HEK293 (cell line): Measurements from ENCODE around the gene SLC35D1.
A peak's percentile ranks its signal among the peaks of the same experiment; 100 is the strongest.

ENCODE experiments used
- BCL11A ChIP-seq: fragments of 450-650 bp; formaldehyde crosslinking; IDR thresholded peaks from 2 replicates; pipeline ENCODE4 v1.5.1; 2016; ENCODE audit warnings: low read depth, missing biosample characterization, missing genetic modification characterization
- GLI4 ChIP-seq: fragments of 450-650 bp; formaldehyde crosslinking; IDR thresholded peaks from 2 replicates; pipeline ENCODE4 v1.5.1; 2016; ENCODE audit warnings: missing biosample characterization, missing genetic modification characterization
- IKZF3 ChIP-seq: fragments of 450-650 bp; IDR thresholded peaks from 2 replicates; pipeline ENCODE4 v1.5.0; 2018; ENCODE audit warnings: missing biosample characterization, mild to moderate bottlenecking, missing genetic modification characterization, moderate library complexity
- KLF7 ChIP-seq: fragments of 450-650 bp; formaldehyde crosslinking; IDR thresholded peaks from 2 replicates; pipeline ENCODE4 v1.5.1; 2016; ENCODE audit warnings: missing biosample characterization, missing genetic modification characterization, borderline replicate concordance
- OVOL3 ChIP-seq: fragments of 450-650 bp; formaldehyde crosslinking; IDR thresholded peaks from 2 replicates; pipeline ENCODE4 v1.5.1; 2016; ENCODE audit warnings: missing biosample characterization, missing genetic modification characterization
- SCRT2 ChIP-seq: fragments of 450-650 bp; formaldehyde crosslinking; IDR thresholded peaks from 2 replicates; pipeline ENCODE4 v1.5.1; 2016; ENCODE audit warnings: missing biosample characterization, missing genetic modification characterization
- TCF7L2 ChIP-seq: IDR thresholded peaks from 2 replicates; pipeline ENCODE4 v1.6.1; 2011; ENCODE audit warnings: low read depth, mild to moderate bottlenecking, inconsistent platforms, low read length, moderate library complexity, borderline replicate concordance
- ZFP41 ChIP-seq: fragments of 450-650 bp; formaldehyde crosslinking; IDR thresholded peaks from 2 replicates; pipeline ENCODE4 v1.5.1; 2016; ENCODE audit warnings: missing biosample characterization, missing genetic modification characterization, borderline replicate concordance
- ZNF112 ChIP-seq: fragments of 450-650 bp; formaldehyde crosslinking; IDR thresholded peaks from 2 replicates; pipeline ENCODE4 v1.5.0; 2017; ENCODE audit warnings: missing biosample characterization, missing genetic modification characterization
- ZNF174 ChIP-seq: fragments of 450-650 bp; formaldehyde crosslinking; IDR thresholded peaks from 2 replicates; pipeline ENCODE4 v1.5.0; 2017; ENCODE audit warnings: missing biosample characterization, mild to moderate bottlenecking, missing genetic modification characterization
- ZNF184 ChIP-seq: fragments of 450-650 bp; IDR thresholded peaks from 2 replicates; pipeline ENCODE4 v1.5.1; 2018; ENCODE audit warnings: missing biosample characterization, mild to moderate bottlenecking, missing genetic modification characterization
- ZNF202 ChIP-seq: fragments of 450-650 bp; formaldehyde crosslinking; IDR thresholded peaks from 2 replicates; pipeline ENCODE4 v1.5.1; 2016; ENCODE audit warnings: missing biosample characterization, missing genetic modification characterization, borderline replicate concordance
- ZNF248 ChIP-seq: fragments of 450-650 bp; formaldehyde crosslinking; IDR thresholded peaks from 2 replicates; pipeline ENCODE4 v1.5.1; 2017; ENCODE audit warnings: missing biosample characterization, missing genetic modification characterization
- ZNF266 ChIP-seq: fragments of 450-650 bp; formaldehyde crosslinking; IDR thresholded peaks from 2 replicates; pipeline ENCODE4 v1.5.1; 2016; ENCODE audit warnings: missing biosample characterization, missing genetic modification characterization, low read depth
- ZNF302 ChIP-seq: fragments of 450-650 bp; formaldehyde crosslinking; IDR thresholded peaks from 2 replicates; pipeline ENCODE4 v1.5.1; 2016; ENCODE audit warnings: missing biosample characterization, missing genetic modification characterization, low read depth
- ZNF311 ChIP-seq: fragments of 450-650 bp; formaldehyde crosslinking; IDR thresholded peaks from 2 replicates; pipeline ENCODE4 v1.5.1; 2017; ENCODE audit warnings: missing biosample characterization, missing genetic modification characterization, borderline replicate concordance
- ZNF335 ChIP-seq: fragments of 450-650 bp; formaldehyde crosslinking; conservative IDR thresholded peaks from 2 replicates; pipeline ENCODE4 v1.5.1; 2016; ENCODE audit warnings: missing biosample characterization, missing genetic modification characterization
- ZNF37A ChIP-seq: fragments of 450-650 bp; IDR thresholded peaks from 2 replicates; pipeline ENCODE4 v1.5.1; 2018; ENCODE audit warnings: missing biosample characterization, missing genetic modification characterization
- ZNF404 ChIP-seq: fragments of 450-650 bp; formaldehyde crosslinking; IDR thresholded peaks from 2 replicates; pipeline ENCODE4 v1.5.1; 2017; ENCODE audit warnings: missing biosample characterization, missing genetic modification characterization
- ZNF426 ChIP-seq: fragments of 450-650 bp; formaldehyde crosslinking; IDR thresholded peaks from 2 replicates; pipeline ENCODE4 v1.5.1; 2017; ENCODE audit warnings: missing biosample characterization, missing genetic modification characterization, mild to moderate bottlenecking, inconsistent platforms, moderate library complexity
- ZNF561 ChIP-seq: fragments of 450-650 bp; IDR thresholded peaks from 2 replicates; pipeline ENCODE4 v1.5.1; 2018; ENCODE audit warnings: missing biosample characterization, missing genetic modification characterization, borderline replicate concordance
- ZNF624 ChIP-seq: fragments of 450-650 bp; formaldehyde crosslinking; IDR thresholded peaks from 2 replicates; pipeline ENCODE4 v1.5.1; 2017; ENCODE audit warnings: missing biosample characterization, missing genetic modification characterization
- ZNF629 ChIP-seq: fragments of 450-650 bp; formaldehyde crosslinking; IDR thresholded peaks from 2 replicates; pipeline ENCODE4 v1.5.1; 2017; ENCODE audit warnings: missing biosample characterization, missing genetic modification characterization
- ZNF660 ChIP-seq: fragments of 450-650 bp; IDR thresholded peaks from 2 replicates; pipeline ENCODE4 v1.5.1; 2018; ENCODE audit warnings: missing biosample characterization, mild to moderate bottlenecking, missing genetic modification characterization
- ZNF837 ChIP-seq: fragments of 450-650 bp; formaldehyde crosslinking; IDR thresholded peaks from 2 replicates; pipeline ENCODE4 v1.5.1; 2016; ENCODE audit warnings: missing biosample characterization, missing genetic modification characterization
- TF ChIP-seq, protein P1 (sequence below): fragments of 450-650 bp; formaldehyde crosslinking; IDR thresholded peaks from 2 replicates; pipeline ENCODE4 v1.5.1; 2016; ENCODE audit warnings: missing biosample characterization, missing genetic modification characterization
- TF ChIP-seq, protein P2 (sequence below): fragments of 450-650 bp; formaldehyde crosslinking; IDR thresholded peaks from 2 replicates; pipeline ENCODE4 v1.5.1; 2016; ENCODE audit warnings: missing biosample characterization, missing genetic modification characterization
- TF ChIP-seq, protein P3 (sequence below): fragments of 450-650 bp; formaldehyde crosslinking; IDR thresholded peaks from 2 replicates; pipeline ENCODE4 v1.5.1; 2017; ENCODE audit warnings: missing biosample characterization, missing genetic modification characterization
- TF ChIP-seq, protein P4 (sequence below): fragments of 450-650 bp; formaldehyde crosslinking; optimal IDR thresholded peaks from 2 replicates; pipeline ENCODE3; 2016; ENCODE audit warnings: missing biosample characterization, mild to moderate bottlenecking, missing genetic modification characterization
- TF ChIP-seq, protein P5 (sequence below): fragments of 450-650 bp; formaldehyde crosslinking; IDR thresholded peaks from 2 replicates; pipeline ENCODE4 v1.5.0; 2017; ENCODE audit warnings: missing biosample characterization, missing genetic modification characterization, borderline replicate concordance

Gene SLC35D1

DNA sequence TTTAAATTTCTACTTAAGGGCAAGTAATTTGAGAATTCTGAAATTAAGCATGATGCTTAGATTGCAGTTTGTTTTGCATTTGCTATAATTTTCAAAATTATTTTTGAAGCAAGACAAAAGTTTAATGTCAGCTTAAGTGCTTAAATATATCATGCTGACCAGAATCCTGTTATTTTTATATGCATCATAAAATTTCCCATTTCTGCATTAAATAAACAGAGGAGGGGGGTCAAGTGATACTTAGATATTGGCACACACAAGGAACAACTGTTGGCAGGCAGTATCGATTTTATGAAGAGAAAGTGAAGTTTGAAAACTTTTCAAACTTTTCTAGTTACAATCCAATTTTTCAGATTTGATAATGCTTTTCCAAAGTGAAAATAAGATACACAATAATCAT lies 68.1 kb downstream of the SLC35D1 start (continued):
- TF ChIP-seq, protein P1, sequence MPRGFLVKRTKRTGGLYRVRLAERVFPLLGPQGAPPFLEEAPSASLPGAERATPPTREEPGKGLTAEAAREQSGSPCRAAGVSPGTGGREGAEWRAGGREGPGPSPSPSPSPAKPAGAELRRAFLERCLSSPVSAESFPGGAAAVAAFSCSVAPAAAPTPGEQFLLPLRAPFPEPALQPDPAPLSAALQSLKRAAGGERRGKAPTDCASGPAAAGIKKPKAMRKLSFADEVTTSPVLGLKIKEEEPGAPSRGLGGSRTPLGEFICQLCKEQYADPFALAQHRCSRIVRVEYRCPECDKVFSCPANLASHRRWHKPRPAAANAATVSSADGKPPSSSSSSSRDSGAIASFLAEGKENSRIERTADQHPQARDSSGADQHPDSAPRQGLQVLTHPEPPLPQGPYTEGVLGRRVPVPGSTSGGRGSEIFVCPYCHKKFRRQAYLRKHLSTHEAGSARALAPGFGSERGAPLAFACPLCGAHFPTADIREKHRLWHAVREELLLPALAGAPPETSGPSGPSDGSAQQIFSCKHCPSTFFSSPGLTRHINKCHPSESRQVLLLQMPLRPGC (tag by site-specific recombination) = no peak
- TF ChIP-seq ZNF660 (tag by site-specific recombination) = no peak
- no peak for TF ChIP-seq ZNF311 (tag by site-specific recombination)
- TF ChIP-seq BCL11A (tag by site-specific recombination) = no peak
- peak; percentile 38; the same call in 1 of the 2 replicates for TF ChIP-seq IKZF3 (tag by site-specific recombination)
- no peak for TF ChIP-seq ZNF426
- TF ChIP-seq KLF7 (tag by site-specific recombination) = no peak
- TF ChIP-seq, protein P2, sequence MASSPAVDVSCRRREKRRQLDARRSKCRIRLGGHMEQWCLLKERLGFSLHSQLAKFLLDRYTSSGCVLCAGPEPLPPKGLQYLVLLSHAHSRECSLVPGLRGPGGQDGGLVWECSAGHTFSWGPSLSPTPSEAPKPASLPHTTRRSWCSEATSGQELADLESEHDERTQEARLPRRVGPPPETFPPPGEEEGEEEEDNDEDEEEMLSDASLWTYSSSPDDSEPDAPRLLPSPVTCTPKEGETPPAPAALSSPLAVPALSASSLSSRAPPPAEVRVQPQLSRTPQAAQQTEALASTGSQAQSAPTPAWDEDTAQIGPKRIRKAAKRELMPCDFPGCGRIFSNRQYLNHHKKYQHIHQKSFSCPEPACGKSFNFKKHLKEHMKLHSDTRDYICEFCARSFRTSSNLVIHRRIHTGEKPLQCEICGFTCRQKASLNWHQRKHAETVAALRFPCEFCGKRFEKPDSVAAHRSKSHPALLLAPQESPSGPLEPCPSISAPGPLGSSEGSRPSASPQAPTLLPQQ (tag by site-specific recombination) = no peak
- TF ChIP-seq OVOL3 (tag by site-specific recombination) = no peak
- no peak for TF ChIP-seq ZNF174 (tag by site-specific recombination)
- TF ChIP-seq ZNF202 (tag by site-specific recombination) = no peak
- TF ChIP-seq ZNF837 (tag by site-specific recombination) = no peak
- TF ChIP-seq ZFP41 (tag by site-specific recombination) = no peak
- no peak for TF ChIP-seq ZNF404 (tag by site-specific recombination)
- TF ChIP-seq ZNF302 (tag by site-specific recombination) = no peak
- TF ChIP-seq ZNF629 (tag by site-specific recombination) = no peak
- no peak for TF ChIP-seq TCF7L2
- no peak for TF ChIP-seq ZNF184 (tag by site-specific recombination)
- no peak for TF ChIP-seq ZNF248 (tag by site-specific recombination)
- TF ChIP-seq ZNF266 (tag by site-specific recombination) = no peak
- TF ChIP-seq, protein P3, sequence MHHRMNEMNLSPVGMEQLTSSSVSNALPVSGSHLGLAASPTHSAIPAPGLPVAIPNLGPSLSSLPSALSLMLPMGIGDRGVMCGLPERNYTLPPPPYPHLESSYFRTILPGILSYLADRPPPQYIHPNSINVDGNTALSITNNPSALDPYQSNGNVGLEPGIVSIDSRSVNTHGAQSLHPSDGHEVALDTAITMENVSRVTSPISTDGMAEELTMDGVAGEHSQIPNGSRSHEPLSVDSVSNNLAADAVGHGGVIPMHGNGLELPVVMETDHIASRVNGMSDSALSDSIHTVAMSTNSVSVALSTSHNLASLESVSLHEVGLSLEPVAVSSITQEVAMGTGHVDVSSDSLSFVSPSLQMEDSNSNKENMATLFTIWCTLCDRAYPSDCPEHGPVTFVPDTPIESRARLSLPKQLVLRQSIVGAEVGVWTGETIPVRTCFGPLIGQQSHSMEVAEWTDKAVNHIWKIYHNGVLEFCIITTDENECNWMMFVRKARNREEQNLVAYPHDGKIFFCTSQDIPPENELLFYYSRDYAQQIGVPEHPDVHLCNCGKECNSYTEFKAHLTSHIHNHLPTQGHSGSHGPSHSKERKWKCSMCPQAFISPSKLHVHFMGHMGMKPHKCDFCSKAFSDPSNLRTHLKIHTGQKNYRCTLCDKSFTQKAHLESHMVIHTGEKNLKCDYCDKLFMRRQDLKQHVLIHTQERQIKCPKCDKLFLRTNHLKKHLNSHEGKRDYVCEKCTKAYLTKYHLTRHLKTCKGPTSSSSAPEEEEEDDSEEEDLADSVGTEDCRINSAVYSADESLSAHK (tag by site-specific recombination) = no peak
- TF ChIP-seq, protein P4, sequence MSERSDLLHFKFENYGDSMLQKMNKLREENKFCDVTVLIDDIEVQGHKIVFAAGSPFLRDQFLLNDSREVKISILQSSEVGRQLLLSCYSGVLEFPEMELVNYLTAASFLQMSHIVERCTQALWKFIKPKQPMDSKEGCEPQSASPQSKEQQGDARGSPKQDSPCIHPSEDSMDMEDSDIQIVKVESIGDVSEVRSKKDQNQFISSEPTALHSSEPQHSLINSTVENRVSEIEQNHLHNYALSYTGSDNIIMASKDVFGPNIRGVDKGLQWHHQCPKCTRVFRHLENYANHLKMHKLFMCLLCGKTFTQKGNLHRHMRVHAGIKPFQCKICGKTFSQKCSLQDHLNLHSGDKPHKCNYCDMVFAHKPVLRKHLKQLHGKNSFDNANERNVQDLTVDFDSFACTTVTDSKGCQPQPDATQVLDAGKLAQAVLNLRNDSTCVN = no peak
- TF ChIP-seq ZNF561 (tag by site-specific recombination) = no peak
- TF ChIP-seq SCRT2 (tag by site-specific recombination) = 0 out of 2 replicates have a peak, but pooled peaks have one; percentile 14
- no peak for TF ChIP-seq GLI4 (tag by site-specific recombination)
- no peak for TF ChIP-seq ZNF624 (tag by site-specific recombination)
- no peak for TF ChIP-seq ZNF112 (tag by site-specific recombination)
- TF ChIP-seq, protein P5, sequence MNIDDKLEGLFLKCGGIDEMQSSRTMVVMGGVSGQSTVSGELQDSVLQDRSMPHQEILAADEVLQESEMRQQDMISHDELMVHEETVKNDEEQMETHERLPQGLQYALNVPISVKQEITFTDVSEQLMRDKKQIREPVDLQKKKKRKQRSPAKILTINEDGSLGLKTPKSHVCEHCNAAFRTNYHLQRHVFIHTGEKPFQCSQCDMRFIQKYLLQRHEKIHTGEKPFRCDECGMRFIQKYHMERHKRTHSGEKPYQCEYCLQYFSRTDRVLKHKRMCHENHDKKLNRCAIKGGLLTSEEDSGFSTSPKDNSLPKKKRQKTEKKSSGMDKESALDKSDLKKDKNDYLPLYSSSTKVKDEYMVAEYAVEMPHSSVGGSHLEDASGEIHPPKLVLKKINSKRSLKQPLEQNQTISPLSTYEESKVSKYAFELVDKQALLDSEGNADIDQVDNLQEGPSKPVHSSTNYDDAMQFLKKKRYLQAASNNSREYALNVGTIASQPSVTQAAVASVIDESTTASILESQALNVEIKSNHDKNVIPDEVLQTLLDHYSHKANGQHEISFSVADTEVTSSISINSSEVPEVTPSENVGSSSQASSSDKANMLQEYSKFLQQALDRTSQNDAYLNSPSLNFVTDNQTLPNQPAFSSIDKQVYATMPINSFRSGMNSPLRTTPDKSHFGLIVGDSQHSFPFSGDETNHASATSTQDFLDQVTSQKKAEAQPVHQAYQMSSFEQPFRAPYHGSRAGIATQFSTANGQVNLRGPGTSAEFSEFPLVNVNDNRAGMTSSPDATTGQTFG = no peak
- no peak for TF ChIP-seq ZNF37A (tag by site-specific recombination)
- TF ChIP-seq ZNF335 = no peak
